ENCODE measurements around the gene PARD6G.
"Not testable (repeated sequence)": the region's sequence is repeated elsewhere in the genome, so short reads cannot be mapped to it uniquely, and the experiment has no call there.

PARD6G gene

DNA sequence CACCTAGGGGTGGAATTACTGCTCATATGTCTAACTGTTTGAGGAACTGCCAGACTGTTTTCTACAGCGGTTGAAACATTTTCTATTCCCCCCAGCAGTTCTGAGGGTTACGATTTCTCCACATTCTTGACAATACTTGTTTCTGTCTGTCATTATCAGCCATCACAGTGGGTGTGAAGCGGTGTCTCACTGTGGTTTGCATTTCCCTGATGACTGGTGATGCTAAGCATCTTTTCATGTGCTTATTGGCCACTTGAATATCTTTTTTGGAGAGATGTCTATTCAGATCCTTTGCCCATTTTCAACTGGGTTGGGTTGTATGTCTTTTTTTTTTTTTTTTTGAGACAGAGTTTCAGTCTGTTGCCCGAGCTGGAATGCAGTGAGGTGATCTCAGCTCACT lies 75.3 kb downstream of the PARD6G start:
- DNase-seq (ENCODE audit: low read depth in 3 of 3): no peak

DNA sequence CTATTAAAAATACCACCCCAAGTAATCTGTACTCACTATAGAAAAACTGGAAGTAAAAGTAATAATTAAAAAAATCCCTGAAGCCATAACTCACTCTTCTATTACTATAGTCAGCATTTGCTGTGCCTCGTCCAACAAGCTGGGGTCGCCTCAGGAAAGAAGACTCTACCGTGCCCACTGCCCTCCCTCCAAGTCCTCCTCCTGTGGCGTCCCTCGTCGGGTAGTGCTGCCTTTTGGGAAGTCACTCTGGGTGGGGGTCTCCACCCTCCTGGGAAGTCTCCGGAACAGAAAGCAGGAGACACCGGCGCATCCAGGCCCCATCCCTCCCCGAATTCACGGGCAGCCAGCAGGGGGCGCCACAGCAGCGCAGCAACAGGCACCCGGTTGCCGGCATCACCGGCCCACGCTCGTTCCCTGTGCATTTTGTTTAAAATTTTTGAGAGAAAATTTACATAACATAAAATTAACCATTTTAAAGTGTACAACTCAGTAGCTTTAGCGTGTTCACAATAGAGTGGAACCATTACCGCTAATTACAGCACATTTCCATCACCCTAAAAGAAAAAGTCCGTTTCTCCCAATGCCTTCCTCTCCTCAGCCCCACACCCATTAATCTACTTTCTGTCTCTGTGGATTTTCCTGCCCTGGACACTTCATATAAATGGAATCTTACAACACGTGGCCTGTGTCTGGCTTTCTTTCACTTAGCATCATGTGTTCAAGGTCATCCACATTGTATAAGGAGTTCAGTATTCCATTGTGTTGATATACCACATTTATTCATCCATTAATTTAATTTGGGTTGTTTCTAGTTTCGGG lies 76.1 kb downstream of the PARD6G start:
- DNase-seq (ENCODE audit: low read depth in 3 of 3): peak in 1 of 3 experiments; percentile 11

DNA sequence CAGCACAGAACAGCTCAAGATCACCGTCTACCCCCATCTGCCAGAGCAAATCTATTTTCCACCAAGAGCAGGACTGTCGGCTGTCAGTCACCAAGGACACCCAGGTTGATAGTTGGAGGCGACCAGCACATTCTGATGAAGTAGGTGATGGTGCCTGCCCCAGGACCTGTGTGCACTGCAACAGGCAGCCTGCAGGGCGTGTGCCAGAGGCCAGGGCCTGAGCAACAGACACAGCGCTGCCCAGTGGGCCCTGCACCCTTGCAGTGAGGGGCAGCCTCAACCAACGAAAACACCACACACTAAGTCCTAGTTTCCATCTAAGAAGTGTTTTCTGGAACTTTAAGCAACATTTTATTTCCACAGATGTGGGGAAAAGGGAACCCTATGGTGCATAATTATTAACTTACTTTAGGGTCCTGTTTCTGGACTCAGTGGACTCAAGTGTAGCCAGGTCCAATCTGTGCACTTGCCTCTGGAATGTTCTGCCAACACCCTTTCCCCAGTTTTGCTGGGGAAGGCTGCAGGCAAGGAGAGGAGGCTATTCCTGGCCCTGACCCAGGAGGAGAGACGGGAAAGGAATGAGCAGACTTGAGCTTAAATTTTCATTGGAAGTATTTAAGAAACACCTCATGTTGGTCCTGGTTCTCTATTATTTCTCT lies 76.8 kb downstream of the PARD6G start:
- DNase-seq (ENCODE audit: low read depth in 3 of 3): no peak

DNA sequence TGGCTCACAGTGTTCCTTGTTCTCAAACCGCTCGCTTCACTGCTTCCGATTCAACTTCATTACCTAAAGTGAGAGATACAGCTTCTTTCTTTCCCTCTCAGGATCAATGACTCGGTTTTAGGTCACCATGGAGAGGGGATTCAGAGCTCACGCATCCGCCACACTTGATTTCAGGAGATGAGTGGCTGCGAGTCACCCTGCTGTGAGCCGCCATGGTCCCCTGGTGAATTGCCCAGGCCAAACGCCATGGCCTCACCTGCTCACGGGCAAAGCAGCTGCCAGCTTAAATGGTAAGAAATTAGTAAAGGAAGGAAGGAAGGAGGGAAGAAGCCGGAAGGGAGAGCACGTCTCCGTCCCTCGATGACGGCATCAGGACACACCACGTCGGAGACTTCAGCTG lies 77.7 kb downstream of the PARD6G start:
- DNase-seq (ENCODE audit: low read depth in 3 of 3): no peak

DNA sequence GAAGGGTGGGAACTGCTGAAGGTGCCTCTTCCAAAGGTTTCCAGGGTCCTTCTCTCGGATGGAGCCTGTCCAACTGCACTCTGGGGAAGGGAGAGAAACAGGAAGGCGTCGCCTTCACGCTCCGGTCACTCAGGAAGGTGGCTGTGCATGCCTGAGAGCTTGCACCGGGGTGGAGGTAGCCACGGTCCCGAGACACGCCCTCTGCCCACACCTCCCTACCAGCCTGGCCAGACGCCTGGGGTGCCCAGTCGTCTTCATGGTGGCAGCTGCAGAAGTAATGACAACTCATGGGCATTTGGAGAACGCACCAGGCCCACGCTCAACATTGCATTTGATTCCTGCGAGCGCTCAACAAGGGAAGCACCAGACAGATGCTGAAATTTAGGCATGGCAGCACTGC lies 78.3 kb downstream of the PARD6G start:
- no peak for DNase-seq (ENCODE audit: low read depth in 3 of 3)

DNA sequence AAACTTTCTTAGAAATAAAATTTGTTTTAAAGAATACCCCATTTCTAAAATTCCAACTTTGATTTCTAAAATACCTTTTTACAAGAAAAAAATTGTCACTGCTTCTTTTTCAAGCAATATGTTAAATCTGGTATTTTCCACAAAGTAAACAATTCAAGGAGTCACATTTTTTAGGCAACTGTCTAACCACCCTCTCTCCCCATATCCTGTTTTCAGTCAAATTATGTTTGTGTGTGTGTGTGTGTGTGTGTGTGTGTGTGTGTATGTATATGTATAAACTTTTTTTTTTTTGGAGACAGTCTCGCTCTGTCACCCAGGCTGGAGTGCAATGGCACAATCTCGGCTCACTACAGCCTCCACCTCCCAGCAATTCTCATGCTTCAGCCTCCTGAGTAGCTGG lies 79.0 kb downstream of the PARD6G start:
- no peak for DNase-seq (ENCODE audit: low read depth in 3 of 3)

DNA sequence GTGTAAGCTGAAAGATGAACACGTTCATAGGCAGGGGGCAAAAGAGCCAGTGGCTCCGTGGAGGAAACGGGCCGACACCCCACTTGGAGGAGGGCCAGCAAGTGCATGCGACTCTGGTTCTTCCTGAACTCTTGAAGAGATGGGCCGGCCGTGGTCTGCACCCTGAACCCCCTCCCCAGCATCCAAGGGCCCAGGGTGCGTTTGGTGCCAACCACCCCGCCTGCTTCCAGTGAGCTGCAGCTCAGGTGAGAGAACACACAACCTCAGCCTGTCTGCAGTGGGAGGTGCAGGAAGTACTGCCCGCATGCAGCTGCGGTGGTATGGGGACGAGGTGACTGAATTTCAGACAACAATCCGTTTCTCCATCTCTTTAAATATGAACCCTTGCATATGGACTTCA lies 79.4 kb downstream of the PARD6G start:
- DNase-seq (ENCODE audit: low read depth in 3 of 3): no peak

DNA sequence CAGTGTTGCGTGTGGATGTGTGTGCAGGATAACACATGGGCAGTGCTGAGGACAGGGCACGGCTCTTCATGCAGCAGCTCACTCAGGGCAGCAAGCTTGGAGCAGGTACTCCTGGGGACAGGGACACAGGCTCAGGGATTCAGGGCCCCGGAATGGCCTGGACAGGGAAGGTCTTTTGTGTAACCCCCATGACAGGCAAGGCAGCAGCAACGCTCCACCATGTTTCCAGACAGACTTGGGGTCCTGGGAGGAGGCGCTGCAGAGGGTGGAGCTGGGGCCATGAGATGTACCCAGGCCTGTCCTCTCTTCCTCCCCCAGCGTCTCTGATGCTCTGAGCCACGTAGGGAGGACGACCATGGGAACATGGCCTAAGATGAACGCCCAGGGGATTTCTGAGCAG lies 80.0 kb downstream of the PARD6G start:
- DNase-seq (ENCODE audit: low read depth in 3 of 3): no peak

DNA sequence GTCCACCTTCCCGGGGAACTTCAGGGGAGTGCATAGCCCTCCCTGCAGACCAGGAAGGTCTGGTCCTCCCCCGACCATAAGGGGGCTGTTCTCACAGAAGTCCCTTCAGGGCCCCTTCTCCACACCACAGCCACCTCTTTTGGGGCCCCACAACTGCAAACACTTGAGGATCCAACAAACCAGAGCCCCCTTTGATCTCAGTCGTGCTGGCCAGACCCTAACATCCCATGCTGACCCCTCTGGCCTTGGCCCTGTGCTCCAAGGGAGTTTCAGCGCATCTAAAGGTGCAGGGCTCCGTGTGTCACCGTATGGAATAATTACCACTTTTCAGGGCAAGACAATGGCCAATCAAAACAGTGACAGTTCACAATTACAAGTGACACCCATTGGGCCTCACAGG lies 80.6 kb downstream of the PARD6G start:
- no peak for DNase-seq (ENCODE audit: low read depth in 3 of 3)

DNA sequence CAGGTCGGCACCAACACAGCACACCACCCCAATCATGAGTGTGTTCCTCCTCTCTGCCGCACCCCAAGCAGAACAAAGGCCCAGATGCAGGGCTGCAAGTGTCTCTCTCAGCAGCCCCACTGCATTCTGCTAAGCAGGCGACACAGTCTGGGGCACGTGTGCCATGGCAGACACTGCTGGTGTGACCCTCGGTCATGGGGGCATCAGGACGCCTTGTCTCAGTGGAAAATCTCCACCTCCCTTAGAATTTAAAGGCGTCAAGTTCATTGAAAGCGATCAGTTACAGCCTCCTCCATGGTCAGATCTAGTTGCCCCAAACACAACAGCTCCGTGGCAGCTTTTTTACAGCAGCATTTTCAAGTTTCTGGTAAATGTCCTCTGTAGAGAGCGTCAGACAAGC lies 81.1 kb downstream of the PARD6G start:
- DNase-seq (ENCODE audit: low read depth in 3 of 3): no peak

DNA sequence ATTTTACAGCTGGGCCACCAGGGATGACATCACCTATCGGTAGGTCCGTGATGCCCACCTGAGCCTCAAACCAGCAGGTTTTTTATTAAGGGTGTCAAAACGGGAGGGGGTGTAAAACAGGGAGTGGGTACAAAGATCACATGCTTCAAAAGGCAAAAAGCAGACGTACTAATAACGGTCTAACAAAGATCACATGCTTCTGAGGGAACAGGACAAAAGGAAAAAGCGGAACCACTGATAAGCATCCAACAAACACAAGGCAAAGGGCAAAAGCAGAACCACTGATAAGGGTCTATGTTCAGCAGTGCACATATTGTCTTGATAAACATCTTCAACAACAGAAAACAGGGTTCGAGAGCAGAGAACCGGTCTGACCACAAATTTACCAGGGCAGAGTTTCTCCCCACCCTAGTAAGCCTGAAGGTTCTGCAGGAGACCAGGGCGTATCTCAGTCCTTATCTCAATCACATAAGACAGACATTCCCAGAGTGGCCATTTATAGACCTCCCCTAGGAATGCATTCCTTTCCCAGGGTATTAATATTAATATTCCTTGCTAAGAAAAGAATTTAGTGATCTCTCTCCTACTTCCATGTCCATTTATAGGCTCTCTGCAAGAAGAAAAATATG lies 82.5 kb downstream of the PARD6G start:
- not testable (repeated sequence) for DNase-seq (ENCODE audit: low read depth in 3 of 3)

DNA sequence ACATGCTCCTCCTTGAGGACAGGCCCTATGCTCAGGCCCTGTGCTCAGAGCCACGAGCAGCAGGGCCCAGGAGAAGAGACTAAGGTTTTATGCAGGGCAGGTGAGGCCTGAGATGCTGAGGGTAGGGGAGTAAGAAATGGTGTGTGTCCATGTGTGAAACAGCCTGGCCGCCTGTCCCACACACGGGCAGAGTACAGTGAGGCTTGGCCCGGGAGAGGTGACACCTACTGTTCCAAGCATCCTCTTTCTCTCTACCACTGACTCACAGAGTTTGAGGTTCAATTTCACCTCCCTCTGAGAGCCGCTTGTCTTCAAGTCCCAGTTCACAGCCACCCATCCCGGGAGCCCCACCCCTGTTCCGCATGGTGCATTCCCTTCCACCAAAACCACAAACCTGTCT lies 84.1 kb downstream of the PARD6G start:
- DNase-seq (ENCODE audit: low read depth in 3 of 3): no peak

DNA sequence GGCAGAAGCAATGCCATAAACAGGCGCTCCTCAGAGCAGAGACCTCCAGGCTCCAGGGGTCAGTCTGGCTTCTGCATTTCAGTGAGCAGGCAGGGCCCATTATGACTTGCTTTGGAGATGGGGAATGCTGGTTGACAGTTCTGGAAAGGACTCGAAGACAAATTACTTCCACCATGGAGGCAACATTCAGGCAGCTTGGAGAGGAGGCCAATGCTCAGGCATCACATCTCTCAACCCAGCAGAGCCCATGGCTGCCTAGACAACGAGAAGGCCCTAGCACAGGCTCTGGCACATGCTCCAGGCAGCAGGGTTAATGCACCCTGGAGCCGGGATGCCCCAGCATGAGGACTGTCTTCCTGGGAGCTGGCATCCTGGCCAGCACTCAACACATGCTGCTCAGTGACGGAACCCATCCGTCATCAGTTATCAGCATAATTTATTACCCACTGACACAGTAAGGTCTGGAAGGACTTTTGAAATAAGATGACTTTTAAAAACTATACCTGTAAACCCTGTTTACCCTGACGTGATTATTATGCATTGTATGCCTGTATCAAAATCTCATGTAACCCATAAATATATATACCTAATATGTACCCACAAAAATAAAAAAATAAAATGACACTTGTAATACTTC lies 85.4 kb downstream of the PARD6G start:
- no peak for DNase-seq (ENCODE audit: low read depth in 3 of 3)

DNA sequence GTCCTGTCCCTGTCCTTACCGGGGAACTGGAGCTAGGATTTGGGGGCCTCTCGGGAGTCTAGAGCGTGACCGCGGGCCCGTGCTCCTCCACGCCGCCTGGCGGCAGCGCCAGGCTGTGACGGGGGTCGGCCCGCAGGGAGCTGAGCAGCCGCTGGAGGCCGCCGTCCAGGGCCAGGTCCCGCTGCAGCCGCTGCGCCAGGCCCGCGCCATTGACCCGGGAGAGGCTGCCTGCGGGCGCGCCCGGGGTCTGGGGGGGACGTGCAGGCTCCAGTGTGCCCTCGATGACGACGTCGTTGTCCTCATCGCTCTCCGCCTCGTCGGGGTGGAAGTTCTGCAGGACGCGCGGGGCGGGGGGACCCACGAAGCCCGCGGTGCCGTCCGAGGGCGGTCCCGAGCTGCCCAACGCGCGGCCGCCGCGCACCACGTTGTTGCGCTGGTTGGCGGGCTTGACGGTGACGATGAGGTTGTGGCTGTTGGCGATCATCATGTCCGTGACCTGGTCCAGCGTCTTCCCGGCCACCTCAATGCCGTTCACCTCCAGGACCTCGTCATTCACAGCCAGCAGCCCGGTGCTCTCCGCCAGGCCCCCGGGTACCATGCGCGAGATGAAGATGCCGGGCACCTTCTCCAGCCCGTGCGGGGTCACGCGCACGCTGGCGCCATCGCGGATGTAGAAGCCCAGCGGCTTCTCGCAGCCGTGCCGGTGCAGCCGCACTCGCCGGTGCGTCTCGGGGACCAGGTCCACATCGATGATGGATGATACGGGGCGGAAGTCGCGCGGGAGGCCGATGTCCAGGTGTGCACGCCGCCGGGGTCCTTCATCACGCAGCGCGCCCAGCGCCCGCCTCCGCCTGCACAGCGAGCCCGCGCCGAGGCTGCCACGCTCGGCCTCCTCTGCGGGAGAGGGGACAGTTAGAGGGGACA lies 87.3 kb downstream of the PARD6G start:
- DNase-seq (ENCODE audit: low read depth in 3 of 3): no peak

DNA sequence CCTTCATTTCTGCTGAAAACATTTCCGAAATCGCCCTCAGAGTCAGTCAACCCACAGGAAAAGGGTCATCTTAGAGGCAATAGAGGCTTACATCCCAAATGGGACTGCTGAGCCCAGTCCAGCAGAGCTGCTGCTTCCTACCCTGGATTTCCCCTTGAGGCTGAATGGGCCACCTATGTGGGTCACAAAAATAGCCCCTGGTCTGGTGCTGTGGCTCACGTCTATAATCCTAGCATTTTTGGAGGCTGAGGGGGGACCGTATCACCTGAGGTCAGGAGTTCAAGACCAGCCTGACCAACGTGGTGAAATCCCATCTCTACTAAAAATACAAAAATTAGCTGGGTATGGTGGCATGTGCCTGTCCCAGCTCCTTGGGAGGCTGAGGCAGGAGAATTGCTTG lies 88.9 kb downstream of the PARD6G start:
- DNase-seq (ENCODE audit: low read depth in 3 of 3): no peak

DNA sequence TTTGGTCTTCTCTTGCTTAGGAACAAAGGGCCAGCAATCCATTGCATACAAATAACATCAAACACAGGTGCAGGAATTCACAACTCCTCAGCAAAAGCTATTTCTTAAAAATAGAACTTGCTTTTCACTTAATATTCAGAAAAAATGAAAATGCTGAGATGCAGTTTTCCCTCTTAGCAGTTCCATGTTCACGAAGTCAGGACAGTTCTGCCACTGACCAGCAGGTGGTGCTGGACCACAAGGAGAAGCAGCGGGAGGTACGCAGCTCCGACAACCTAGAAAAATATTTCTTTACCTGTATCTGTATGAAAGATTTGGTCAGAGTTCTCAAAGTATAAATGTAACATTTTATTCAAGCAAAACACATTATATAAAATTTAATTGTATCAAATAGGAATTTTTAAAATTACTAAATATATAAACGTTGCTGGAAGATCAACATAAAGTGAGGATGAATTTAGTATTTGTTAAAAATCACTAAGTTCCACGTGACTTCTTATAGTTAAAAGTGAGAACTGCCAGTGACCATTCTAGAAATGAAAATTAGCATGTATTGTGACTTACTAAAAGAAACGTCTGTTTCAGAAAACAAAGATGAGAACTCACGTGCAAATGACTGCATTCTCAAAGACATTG lies 89.5 kb downstream of the PARD6G start:
- DNase-seq (ENCODE audit: low read depth in 3 of 3): peak; percentile 38 to 47 (median 47)

DNA sequence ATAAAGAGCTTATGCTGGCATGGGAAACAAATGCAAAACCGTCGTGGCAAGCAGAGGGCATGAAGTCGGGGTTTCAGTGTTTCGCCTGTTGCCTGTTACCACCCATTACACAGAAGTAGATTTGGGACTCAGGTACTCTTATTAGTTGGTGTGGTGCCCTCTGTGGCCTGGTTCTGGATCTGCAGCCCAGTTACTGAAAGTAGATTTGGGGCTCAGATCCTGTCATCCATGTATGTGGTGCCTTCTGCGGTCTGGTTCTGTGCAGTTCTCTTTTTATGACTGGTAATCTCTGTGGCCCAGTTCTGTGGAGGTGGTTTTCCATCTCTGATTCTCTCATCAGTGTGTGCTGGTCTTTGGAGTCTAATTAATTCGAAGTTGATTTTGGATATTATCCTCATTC lies 93.0 kb downstream of the PARD6G start:
- no peak for DNase-seq (ENCODE audit: low read depth in 3 of 3)

DNA sequence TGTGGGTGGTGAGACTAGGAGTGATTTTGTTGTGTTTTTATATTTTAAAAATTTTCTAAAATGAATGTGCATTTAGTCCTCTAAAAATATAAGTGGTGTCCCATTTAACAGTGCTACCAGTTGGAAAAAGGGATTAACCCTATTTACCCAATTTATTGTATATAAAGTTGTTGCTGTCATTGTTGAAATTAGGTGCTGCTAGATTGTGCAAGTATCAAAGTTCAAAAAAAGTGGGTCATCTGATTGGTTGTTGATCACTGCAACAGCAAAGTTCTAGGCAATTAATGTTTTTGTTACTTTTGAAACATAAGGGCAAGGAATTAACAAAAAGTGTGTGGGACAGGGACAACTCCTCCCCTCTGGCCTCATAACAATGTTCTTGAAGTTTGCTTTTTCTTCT lies 97.6 kb downstream of the PARD6G start:
- no peak for DNase-seq (ENCODE audit: low read depth in 3 of 3)

DNA sequence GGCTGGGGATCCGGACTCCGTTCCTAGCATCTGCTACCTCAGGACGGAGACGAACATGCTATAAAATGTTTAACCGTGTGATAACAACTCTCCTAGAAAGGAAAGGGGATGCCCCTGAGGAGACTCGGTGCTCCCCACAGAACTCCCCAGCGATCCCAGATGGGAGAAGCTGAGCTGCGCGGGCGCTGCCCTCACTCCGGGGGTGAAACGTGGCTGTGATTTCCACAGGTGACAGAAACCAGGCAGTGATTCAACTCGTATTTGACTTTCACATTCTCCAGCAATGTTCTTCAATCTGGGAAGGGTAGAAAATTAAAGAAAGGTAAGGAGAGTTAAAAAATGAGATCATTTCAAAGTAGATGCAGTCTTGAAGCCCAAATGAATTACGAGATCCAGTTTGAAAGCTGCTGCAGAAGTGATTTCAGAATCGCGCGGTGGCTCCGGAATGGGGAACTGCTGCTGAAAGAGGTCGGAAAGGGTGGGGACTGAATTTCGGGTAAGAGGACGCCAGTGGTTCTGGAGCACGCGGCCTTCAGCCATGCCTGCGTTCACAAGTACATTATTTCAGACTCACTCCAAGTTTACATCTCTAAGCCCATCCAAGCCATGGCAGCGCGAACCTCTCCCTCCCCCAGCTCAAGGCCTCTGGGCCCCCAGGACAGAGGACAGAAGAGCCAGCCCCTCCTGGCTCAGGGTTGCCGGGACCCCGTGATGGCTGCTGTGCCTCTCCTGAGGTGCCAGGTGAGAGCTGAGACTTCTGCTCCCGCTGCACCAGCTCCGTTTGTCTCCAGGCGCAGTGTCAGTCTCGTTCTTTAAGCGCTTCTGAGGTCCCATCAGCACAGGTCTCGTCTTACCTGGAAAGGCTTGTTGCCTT lies 98.8 kb downstream of the PARD6G start:
- no peak for DNase-seq (ENCODE audit: low read depth in 3 of 3)

Data from stimulated activated CD4-positive, alpha-beta T cell treated with anti-CD3 and anti-CD28 coated beads, TNF-alpha, amount 100 ng/mL, for 4 hours (primary cell).